ENCODE measurements around the gene CACNA1D. TPM values are rescaled to one million over a fixed set of nuclear protein-coding genes. Genes with fewer than 3 reads are reported as not detected.
"Not testable (repeated sequence)": the region's sequence is repeated elsewhere in the genome, so short reads cannot be mapped to it uniquely, and the experiment has no call there.

The CACNA1D gene
- total RNA-seq, 2 experiments from 2014 or later, result not detected

GRCh38 chr3:53616971-53617892 is 122.8 kb downstream of the CACNA1D start:
- no peaks in the 10 kb centered on the region for H3K9me3 Mint-ChIP-seq
- no peak overlapping the region for H3K27ac Mint-ChIP-seq
- no peaks in the 10 kb centered on the region for H3K36me3 Mint-ChIP-seq (ENCODE audit: low read depth)
- H3K4me3 Mint-ChIP-seq, result no peak overlapping the region
- H3K27me3 Mint-ChIP-seq (ENCODE audit: low read depth), result peaks cover 14% of the 10 kb centered on the region
- H3K4me1 Mint-ChIP-seq (ENCODE audit: low read depth), result no peaks in the 10 kb centered on the region
- intact Hi-C loops (cut with micrococcal nuclease), result no loop called here
- no peak for DNase-seq
- CTCF ChIA-PET, result no interaction called here

GRCh38 chr3:53617893-53618523 is 123.6 kb downstream of the CACNA1D start:
- no peak overlapping the region for H3K4me3 Mint-ChIP-seq
- no peaks in the 10 kb centered on the region for H3K9me3 Mint-ChIP-seq
- intact Hi-C loops (cut with micrococcal nuclease), result no loop called here
- no peak overlapping the region for H3K27ac Mint-ChIP-seq
- H3K27me3 Mint-ChIP-seq (ENCODE audit: low read depth), result peaks cover 14% of the 10 kb centered on the region
- no peaks in the 10 kb centered on the region for H3K36me3 Mint-ChIP-seq (ENCODE audit: low read depth)
- H3K4me1 Mint-ChIP-seq (ENCODE audit: low read depth), result no peaks in the 10 kb centered on the region
- no peak for DNase-seq
- CTCF ChIA-PET, result no interaction called here

- DNase-seq, result no peak
- peaks cover 11% of the 10 kb centered on the region for H3K27me3 Mint-ChIP-seq (ENCODE audit: low read depth)
- intact Hi-C loops (cut with micrococcal nuclease), result no loop called here
- CTCF ChIA-PET, result no interaction called here
- no peak overlapping the region for H3K4me3 Mint-ChIP-seq
- H3K27ac Mint-ChIP-seq, result no peak overlapping the region
- no peaks in the 10 kb centered on the region for H3K9me3 Mint-ChIP-seq
- no peaks in the 10 kb centered on the region for H3K36me3 Mint-ChIP-seq (ENCODE audit: low read depth)
- H3K4me1 Mint-ChIP-seq (ENCODE audit: low read depth), result no peaks in the 10 kb centered on the region
Measured at GRCh38 chr3:53618524-53618906, 124.1 kb downstream of the CACNA1D start.

- Mint-ChIP-seq H3K27ac (no peak overlapping the region), H3K36me3 (ENCODE audit: low read depth) (no peaks in the 10 kb centered on the region), H3K9me3 (no peaks in the 10 kb centered on the region), H3K4me1 (ENCODE audit: low read depth) (no peaks in the 10 kb centered on the region), H3K27me3 (ENCODE audit: low read depth) (peaks cover 11% of the 10 kb centered on the region), H3K4me3 (no peak overlapping the region)
- no peak for DNase-seq
- CTCF ChIA-PET, result no interaction called here
- intact Hi-C loops (cut with micrococcal nuclease), result no loop called here
Measured at GRCh38 chr3:53618936-53619335, 124.5 kb downstream of the CACNA1D start.

- intact Hi-C loops (cut with micrococcal nuclease), result no loop called here
- Mint-ChIP-seq H3K27ac (no peak overlapping the region), H3K4me1 (ENCODE audit: low read depth) (no peaks in the 10 kb centered on the region), H3K27me3 (ENCODE audit: low read depth) (peaks cover 6% of the 10 kb centered on the region), H3K9me3 (no peaks in the 10 kb centered on the region), H3K4me3 (no peak overlapping the region), H3K36me3 (ENCODE audit: low read depth) (no peaks in the 10 kb centered on the region)
- DNase-seq, result no peak
- CTCF ChIA-PET, result no interaction called here
Measured at GRCh38 chr3:53624061-53624857, 129.8 kb downstream of the CACNA1D start.

- CTCF ChIA-PET, result no interaction called here
- no peaks in the 10 kb centered on the region for H3K4me1 Mint-ChIP-seq (ENCODE audit: low read depth)
Measured at GRCh38 chr3:53626876-53627275, 132.5 kb downstream of the CACNA1D start.

GRCh38 chr3:53628536-53629401 is 134.4 kb downstream of the CACNA1D start:
- H3K27ac Mint-ChIP-seq, result no peak overlapping the region
- H3K36me3 Mint-ChIP-seq (ENCODE audit: low read depth), result no peaks in the 10 kb centered on the region
- H3K4me3 Mint-ChIP-seq, result no peak overlapping the region
- CTCF ChIA-PET, result no interaction called here
- peaks cover 10% of the 10 kb centered on the region for H3K27me3 Mint-ChIP-seq (ENCODE audit: low read depth)
- no peaks in the 10 kb centered on the region for H3K9me3 Mint-ChIP-seq
- no peak for DNase-seq
- no peaks in the 10 kb centered on the region for H3K4me1 Mint-ChIP-seq (ENCODE audit: low read depth)
- intact Hi-C loops (cut with micrococcal nuclease), result no loop called here

More at GRCh38 chr3:53626876-53627275, 132.5 kb downstream of the CACNA1D start:
- no peak overlapping the region for H3K27ac Mint-ChIP-seq
- no peaks in the 10 kb centered on the region for H3K9me3 Mint-ChIP-seq
- peaks cover 10% of the 10 kb centered on the region for H3K27me3 Mint-ChIP-seq (ENCODE audit: low read depth)
- no peak overlapping the region for H3K4me3 Mint-ChIP-seq
- no peak for DNase-seq
- intact Hi-C loops (cut with micrococcal nuclease), result no loop called here
- H3K36me3 Mint-ChIP-seq (ENCODE audit: low read depth), result no peaks in the 10 kb centered on the region

- H3K36me3 Mint-ChIP-seq (ENCODE audit: low read depth), result no peaks in the 10 kb centered on the region
- H3K4me3 Mint-ChIP-seq, result no peak overlapping the region
- no peak for DNase-seq
- intact Hi-C loops (cut with micrococcal nuclease), result no loop called here
- no peaks in the 10 kb centered on the region for H3K9me3 Mint-ChIP-seq
- H3K27me3 Mint-ChIP-seq (ENCODE audit: low read depth), result peaks cover 10% of the 10 kb centered on the region
- CTCF ChIA-PET, result no interaction called here
- no peak overlapping the region for H3K27ac Mint-ChIP-seq
- H3K4me1 Mint-ChIP-seq (ENCODE audit: low read depth), result no peaks in the 10 kb centered on the region
Measured at GRCh38 chr3:53629402-53629723, 135.0 kb downstream of the CACNA1D start.

GRCh38 chr3:53630547-53630946 is 136.1 kb downstream of the CACNA1D start:
- H3K27ac Mint-ChIP-seq, result no peak overlapping the region
- intact Hi-C loops (cut with micrococcal nuclease), result no loop called here
- H3K9me3 Mint-ChIP-seq, result no peaks in the 10 kb centered on the region
- CTCF ChIA-PET, result no interaction called here
- H3K36me3 Mint-ChIP-seq (ENCODE audit: low read depth), result no peaks in the 10 kb centered on the region
- no peaks in the 10 kb centered on the region for H3K4me1 Mint-ChIP-seq (ENCODE audit: low read depth)
- H3K27me3 Mint-ChIP-seq (ENCODE audit: low read depth), result peaks cover 8% of the 10 kb centered on the region
- no peak for DNase-seq
- H3K4me3 Mint-ChIP-seq, result no peak overlapping the region

GRCh38 chr3:53633197-53633787 is 138.9 kb downstream of the CACNA1D start:
- DNase-seq, result no peak
- no peak overlapping the region for H3K27ac Mint-ChIP-seq
- CTCF ChIA-PET, result no interaction called here
- no peaks in the 10 kb centered on the region for H3K4me1 Mint-ChIP-seq (ENCODE audit: low read depth)
- intact Hi-C loops (cut with micrococcal nuclease), result no loop called here
- no peak overlapping the region for H3K4me3 Mint-ChIP-seq
- H3K9me3 Mint-ChIP-seq, result no peaks in the 10 kb centered on the region
- no peaks in the 10 kb centered on the region for H3K36me3 Mint-ChIP-seq (ENCODE audit: low read depth)
- peaks cover 15% of the 10 kb centered on the region for H3K27me3 Mint-ChIP-seq (ENCODE audit: low read depth)

- no peak for DNase-seq
- Mint-ChIP-seq H3K9me3 (no peaks in the 10 kb centered on the region), H3K27ac (no peak overlapping the region), H3K36me3 (ENCODE audit: low read depth) (no peaks in the 10 kb centered on the region), H3K4me3 (no peak overlapping the region), H3K27me3 (ENCODE audit: low read depth) (peaks cover 12% of the 10 kb centered on the region), H3K4me1 (ENCODE audit: low read depth) (no peaks in the 10 kb centered on the region)
- CTCF ChIA-PET, result interaction anchor here (0.6 to 0.7 kb wide), 2 partner anchors 58 to 122 kb away, joined by 3 read pairs; no protein-coding TSS in a partner anchor
- intact Hi-C loops (cut with micrococcal nuclease), result no loop called here
Measured at GRCh38 chr3:53635041-53635440, 140.6 kb downstream of the CACNA1D start.

- H3K4me1 Mint-ChIP-seq (ENCODE audit: low read depth); CTCF ChIA-PET; H3K27ac Mint-ChIP-seq; intact Hi-C loops (cut with micrococcal nuclease); H3K4me3 Mint-ChIP-seq; H3K36me3 Mint-ChIP-seq (ENCODE audit: low read depth); DNase-seq; H3K9me3 Mint-ChIP-seq: not testable (repeated sequence)
- peaks cover 13% of the 10 kb centered on the region for H3K27me3 Mint-ChIP-seq (ENCODE audit: low read depth)
Measured at GRCh38 chr3:53638806-53639205, 144.4 kb downstream of the CACNA1D start.
